Retinal pigment epithelial cell (primary cell): Measurements from ENCODE around the gene CNIH3.

ENCODE experiments used
- DNase-seq: peaks from one replicate; pipeline ENCODE4 v3.0.0-alpha.2; 2010; ENCODE audit warnings: low read depth
- H3K4me3 ChIP-seq: 2 replicates; pipeline ENCODE4 v1.5.1; 2011; ENCODE audit warnings: mild to moderate bottlenecking, low read length, control low read depth, moderate library complexity
- CTCF ChIP-seq: conservative IDR thresholded peaks from 2 replicates; pipeline ENCODE4 v1.5.1; 2011; ENCODE audit warnings: low read depth, low read length, control low read depth, inconsistent platforms

Gene CNIH3

GRCh38 chr1:224713228-224713627, 97.1 kb downstream of the CNIH3 start:
- H3K4me3 ChIP-seq = no peak overlapping the region
- DNase-seq = no peak
- no peak for TF ChIP-seq CTCF

- H3K4me3 ChIP-seq = no peak overlapping the region
- no peak for TF ChIP-seq CTCF
- DNase-seq = no peak
These were observed 98.4 kb downstream of the CNIH3 start for GRCh38 chr1:224714553-224714952.

- no peak for TF ChIP-seq CTCF
These were observed 102.4 kb downstream of the CNIH3 start for GRCh38 chr1:224718470-224719053.

GRCh38 chr1:224719716-224720115, 103.6 kb downstream of the CNIH3 start:
- H3K4me3 ChIP-seq = no peak overlapping the region
- no peak for TF ChIP-seq CTCF
- DNase-seq = no peak

More at GRCh38 chr1:224718470-224719053, 102.4 kb downstream of the CNIH3 start:
- no peak for DNase-seq
- H3K4me3 ChIP-seq = no peak overlapping the region

GRCh38 chr1:224720216-224720615, 104.1 kb downstream of the CNIH3 start:
- no peak for TF ChIP-seq CTCF
- no peak overlapping the region for H3K4me3 ChIP-seq
- no peak for DNase-seq

GRCh38 chr1:224721000-224721399, 104.9 kb downstream of the CNIH3 start:
- no peak for TF ChIP-seq CTCF
- DNase-seq = no peak
- H3K4me3 ChIP-seq = no peak overlapping the region

- no peak for TF ChIP-seq CTCF
- DNase-seq = no peak
- H3K4me3 ChIP-seq = no peak overlapping the region
These were observed 106.7 kb downstream of the CNIH3 start for GRCh38 chr1:224722838-224723237.
